ENCODE measurements around the gene PRPF38B.

The PRPF38B gene

DNA sequence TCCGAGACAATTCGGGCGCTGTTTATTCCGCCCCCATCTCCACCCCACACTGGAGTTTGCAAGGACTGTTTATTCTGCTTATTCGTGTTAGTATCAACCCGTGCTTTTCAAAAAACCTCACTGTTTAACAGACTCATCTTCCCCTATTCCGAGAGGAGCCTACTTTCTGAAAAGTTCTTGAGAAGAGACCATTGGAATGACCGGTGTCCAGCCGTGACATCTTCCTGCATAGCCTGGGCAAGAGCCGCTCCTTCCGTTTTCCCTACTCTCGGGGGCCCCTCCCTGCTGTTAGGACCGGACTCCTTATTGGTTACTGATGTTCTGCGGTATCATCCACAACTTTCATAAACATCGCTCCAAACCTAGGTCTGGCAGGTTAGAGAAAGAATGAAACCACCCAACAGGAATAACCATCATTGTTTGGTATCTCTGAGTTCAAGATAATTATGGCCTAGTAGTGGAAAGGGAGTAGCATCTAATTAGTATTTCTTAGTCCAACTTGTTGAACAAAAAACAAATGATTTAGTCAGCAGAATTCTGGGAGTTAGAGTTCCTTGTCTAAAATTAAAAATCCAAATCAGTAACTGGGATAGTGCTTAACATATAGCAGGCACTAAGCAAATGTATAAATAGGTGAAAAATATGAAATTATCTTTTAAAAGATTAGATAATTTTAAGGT lies 55.2 kb downstream of the PRPF38B start:
- Histone ChIP-seq H3K27me3 (replicated peaks) (no peaks in the 10 kb centered on the region), H3K27ac (peak overlapping the region; percentile 95), H3K4me3 (ENCODE audit: low read depth, low read length) (peak overlapping the region; percentile 92), H3K36me3 (replicated peaks) (peaks cover under 1% of the 10 kb centered on the region)
- in situ Hi-C loops (cut with HindIII; ENCODE audit: low pct_ligation_motif_present, low sequenced_read_pairs) = no loop called here
- DNase-seq = peak; percentile 91
- TF ChIP-seq, protein P1, sequence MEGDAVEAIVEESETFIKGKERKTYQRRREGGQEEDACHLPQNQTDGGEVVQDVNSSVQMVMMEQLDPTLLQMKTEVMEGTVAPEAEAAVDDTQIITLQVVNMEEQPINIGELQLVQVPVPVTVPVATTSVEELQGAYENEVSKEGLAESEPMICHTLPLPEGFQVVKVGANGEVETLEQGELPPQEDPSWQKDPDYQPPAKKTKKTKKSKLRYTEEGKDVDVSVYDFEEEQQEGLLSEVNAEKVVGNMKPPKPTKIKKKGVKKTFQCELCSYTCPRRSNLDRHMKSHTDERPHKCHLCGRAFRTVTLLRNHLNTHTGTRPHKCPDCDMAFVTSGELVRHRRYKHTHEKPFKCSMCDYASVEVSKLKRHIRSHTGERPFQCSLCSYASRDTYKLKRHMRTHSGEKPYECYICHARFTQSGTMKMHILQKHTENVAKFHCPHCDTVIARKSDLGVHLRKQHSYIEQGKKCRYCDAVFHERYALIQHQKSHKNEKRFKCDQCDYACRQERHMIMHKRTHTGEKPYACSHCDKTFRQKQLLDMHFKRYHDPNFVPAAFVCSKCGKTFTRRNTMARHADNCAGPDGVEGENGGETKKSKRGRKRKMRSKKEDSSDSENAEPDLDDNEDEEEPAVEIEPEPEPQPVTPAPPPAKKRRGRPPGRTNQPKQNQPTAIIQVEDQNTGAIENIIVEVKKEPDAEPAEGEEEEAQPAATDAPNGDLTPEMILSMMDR (IDR thresholded peaks at IDR 0.05; ENCODE audit: low read depth, low read length, missing control alignments) = no peak

DNA sequence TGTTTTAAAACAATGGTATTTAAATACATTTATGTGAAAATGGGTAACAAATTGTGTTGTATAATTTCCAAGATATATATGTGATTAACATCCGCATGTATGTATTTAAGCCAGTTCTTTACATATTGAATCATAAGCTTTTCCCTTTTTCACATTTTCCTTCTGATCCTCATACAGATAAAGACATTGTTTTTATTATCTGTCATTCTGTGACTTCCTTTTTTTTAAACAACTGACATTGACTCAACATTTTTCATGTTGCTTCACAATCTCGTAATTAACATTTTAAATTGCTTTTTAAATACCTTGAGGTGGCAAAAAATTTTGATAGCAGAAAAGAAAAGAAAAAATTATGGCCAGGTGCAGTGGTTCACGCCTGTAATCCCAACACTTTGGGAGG lies 55.8 kb downstream of the PRPF38B start:
- H3K27ac ChIP-seq = peak overlapping the region; percentile 95
- no peak overlapping the region for H3K4me3 ChIP-seq (ENCODE audit: low read depth, low read length)
- in situ Hi-C loops (cut with HindIII; ENCODE audit: low pct_ligation_motif_present, low sequenced_read_pairs) = no loop called here
- DNase-seq = no peak
- TF ChIP-seq, protein P1 (IDR thresholded peaks at IDR 0.05; ENCODE audit: low read depth, low read length, missing control alignments) = no peak
- H3K27me3 ChIP-seq (replicated peaks) = no peaks in the 10 kb centered on the region
- peaks cover 2% of the 10 kb centered on the region for H3K36me3 ChIP-seq (replicated peaks)

DNA sequence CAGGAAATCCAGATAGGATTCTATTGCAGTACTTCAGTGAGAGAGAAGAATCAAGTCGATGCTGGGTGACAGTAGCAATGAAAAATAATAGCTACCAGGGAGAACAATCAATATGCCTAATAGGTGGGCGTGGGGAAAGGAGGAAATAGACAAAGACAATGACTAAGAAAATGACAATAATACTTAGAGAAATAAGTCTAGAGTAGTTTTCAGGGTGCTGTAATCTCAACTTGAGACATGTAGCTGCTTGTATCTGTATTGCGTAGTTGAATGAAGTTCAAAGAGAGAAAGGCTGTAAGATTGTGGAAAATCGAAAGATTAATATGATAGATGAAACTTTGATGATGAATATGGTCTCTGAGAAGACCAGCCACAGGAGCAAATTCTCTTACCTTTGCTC lies 57.0 kb downstream of the PRPF38B start:
- Histone ChIP-seq H3K27me3 (replicated peaks) (no peaks in the 10 kb centered on the region), H3K36me3 (replicated peaks) (peaks cover 4% of the 10 kb centered on the region), H3K27ac (no peak overlapping the region), H3K4me3 (ENCODE audit: low read depth, low read length) (no peak overlapping the region)
- in situ Hi-C loops (cut with HindIII; ENCODE audit: low pct_ligation_motif_present, low sequenced_read_pairs) = no loop called here
- no peak for DNase-seq
- TF ChIP-seq, protein P1 (IDR thresholded peaks at IDR 0.05; ENCODE audit: low read depth, low read length, missing control alignments) = no peak

DNA sequence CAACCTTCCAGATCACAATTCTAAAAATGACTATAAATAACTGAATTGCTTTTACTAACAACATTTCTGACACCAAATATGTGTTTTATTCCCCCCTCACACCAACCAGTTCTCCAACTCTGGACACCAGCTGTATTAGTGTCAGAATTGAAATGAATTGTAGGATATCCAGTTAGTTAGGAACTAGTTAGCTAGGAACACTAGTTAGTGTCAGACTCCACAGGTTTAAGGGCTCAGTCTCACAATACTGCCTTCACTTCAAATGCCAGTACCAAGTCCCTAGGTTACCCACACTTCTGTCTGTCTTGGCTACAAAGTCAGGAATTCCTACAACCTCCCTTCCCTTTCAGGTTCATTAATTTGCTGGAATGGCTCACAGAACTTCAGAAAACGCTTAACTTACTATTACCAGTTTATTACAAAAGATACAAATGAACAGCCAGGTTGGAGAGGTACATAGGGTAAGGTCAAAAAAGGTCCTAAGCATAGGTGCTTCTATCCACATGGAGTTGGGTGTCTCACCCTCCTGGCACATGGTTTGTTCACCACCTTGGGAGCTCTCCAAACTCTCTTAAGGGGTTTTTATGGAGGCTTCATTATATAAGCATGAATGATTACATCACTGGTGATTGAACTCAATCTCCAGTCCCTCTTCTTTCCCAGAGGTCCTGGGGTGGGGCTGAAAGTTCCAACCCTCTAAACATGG lies 58.5 kb downstream of the PRPF38B start:
- Histone ChIP-seq H3K27ac (no peak overlapping the region), H3K27me3 (replicated peaks) (no peaks in the 10 kb centered on the region), H3K4me3 (ENCODE audit: low read depth, low read length) (no peak overlapping the region), H3K36me3 (replicated peaks) (peaks cover 8% of the 10 kb centered on the region)
- TF ChIP-seq, protein P1 (IDR thresholded peaks at IDR 0.05; ENCODE audit: low read depth, low read length, missing control alignments) = no peak
- no peak for DNase-seq
- in situ Hi-C loops (cut with HindIII; ENCODE audit: low pct_ligation_motif_present, low sequenced_read_pairs) = no loop called here

Measured in brain microvascular endothelial cell (primary cell).